Neuronal stem cell (in vitro differentiated cells): ENCODE measurements around the gene ARFRP1.
A peak's percentile ranks its signal among the peaks of the same experiment; 100 is the strongest.

Experiments
- DNase-seq: peaks from one replicate; pipeline ENCODE4 v3.0.0-alpha.2; 2013; ENCODE audit warnings: low spot score
- H2AFZ ChIP-seq: one replicate; pipeline ENCODE4 v1.6.1; 2013; ENCODE audit warnings: mild to moderate bottlenecking, low read length, inconsistent platforms
- H2AK5ac ChIP-seq: 2 replicates; pipeline ENCODE4 v1.6.1; 2013; ENCODE audit warnings: low read depth, mild to moderate bottlenecking, inconsistent platforms, low read length, moderate library complexity, mixed read lengths
- H2BK120ac ChIP-seq: 2 replicates; pipeline ENCODE4 v1.6.1; 2013; ENCODE audit warnings: low read depth, mild to moderate bottlenecking, inconsistent platforms, low read length, moderate library complexity, mixed read lengths
- H2BK12ac ChIP-seq: one replicate; pipeline ENCODE4 v1.6.1; 2013; ENCODE audit warnings: low read length, inconsistent platforms
- H2BK15ac ChIP-seq: 2 replicates; pipeline ENCODE4 v1.6.1; 2013; ENCODE audit warnings: mild to moderate bottlenecking, low read length, inconsistent platforms, mixed read lengths
- H2BK5ac ChIP-seq: one replicate; pipeline ENCODE4 v1.6.1; 2013; ENCODE audit warnings: inconsistent platforms, mild to moderate bottlenecking, low read length, moderate library complexity
- H3K14ac ChIP-seq: one replicate; pipeline ENCODE4 v1.6.1; 2013; ENCODE audit warnings: low read length, inconsistent platforms
- H3K18ac ChIP-seq: 2 replicates; pipeline ENCODE4 v1.6.1; 2013; ENCODE audit warnings: low read length, inconsistent platforms
- H3K23ac ChIP-seq: 2 replicates; pipeline ENCODE4 v1.6.1; 2013; ENCODE audit warnings: low read depth, mild to moderate bottlenecking, mixed read lengths, low read length, inconsistent platforms; ENCODE audit not compliant: poor library complexity
- H3K27ac ChIP-seq: replicated peaks from 3 replicates; pipeline ENCODE4 v1.5.1; 2013; ENCODE audit warnings: low read length, inconsistent platforms
- H3K27me3 ChIP-seq, 3 experiments: 2 replicates each; pipeline ENCODE4 v1.6.1; 2013; ENCODE audit warnings: low read length in 3 of 3, mild to moderate bottlenecking in 2 of 3, inconsistent platforms in 1 of 3, low read depth in 1 of 3, mixed read lengths in 1 of 3, moderate library complexity in 1 of 3; ENCODE audit not compliant: control insufficient read depth in 3 of 3, insufficient read depth in 3 of 3
- H3K36me3 ChIP-seq, 2 donors: replicated peaks in 1 of 2; 2 replicates each; pipeline ENCODE4 v1.6.1; 2013; ENCODE audit warnings: low read length in 2 of 2; ENCODE audit not compliant: control insufficient read depth in 2 of 2, insufficient read depth in 2 of 2
- H3K4ac ChIP-seq: 2 replicates; pipeline ENCODE4 v1.6.1; 2013; ENCODE audit warnings: inconsistent platforms, mild to moderate bottlenecking, low read length, moderate library complexity
- H3K4me1 ChIP-seq, 2 donors: 1 replicate in 1 of 2; 2 replicates in 1 of 2; pipeline ENCODE4 v1.6.1; 2013; ENCODE audit warnings: low read length in 2 of 2, low read depth in 1 of 2; ENCODE audit not compliant: control insufficient read depth in 2 of 2, insufficient read depth in 1 of 2
- H3K4me2 ChIP-seq: one replicate; pipeline ENCODE4 v1.6.1; 2013; ENCODE audit warnings: mild to moderate bottlenecking, low read length, inconsistent platforms; ENCODE audit not compliant: insufficient read depth, poor library complexity, severe bottlenecking
- H3K4me3 ChIP-seq, 2 donors: 2 replicates each; pipeline ENCODE4 v1.5.1; 2013; ENCODE audit warnings: low read length in 2 of 2, mild to moderate bottlenecking in 2 of 2, inconsistent platforms in 1 of 2, moderate library complexity in 1 of 2
- H3K79me1 ChIP-seq: one replicate; pipeline ENCODE4 v1.6.1; 2013; ENCODE audit warnings: low read depth, mild to moderate bottlenecking, inconsistent platforms, low read length, moderate library complexity
- H3K9ac ChIP-seq: one replicate; pipeline ENCODE4 v1.6.1; 2013; ENCODE audit warnings: mild to moderate bottlenecking, low read depth, low read length, inconsistent platforms; ENCODE audit not compliant: poor library complexity
- H3K9me3 ChIP-seq, 2 donors: replicated peaks in 1 of 2; 2 replicates each; pipeline versions ENCODE3 to v1.6.1; 2013; ENCODE audit warnings: low read length in 2 of 2, mild to moderate bottlenecking in 2 of 2, inconsistent platforms in 1 of 2, low read depth in 1 of 2, mixed read lengths in 1 of 2, moderate library complexity in 1 of 2; ENCODE audit not compliant: control insufficient read depth in 2 of 2, insufficient read depth in 1 of 2
- H4K8ac ChIP-seq: one replicate; pipeline ENCODE4 v1.6.1; 2013; ENCODE audit warnings: low read depth, mild to moderate bottlenecking, inconsistent platforms, low read length, moderate library complexity
- H4K91ac ChIP-seq: one replicate; pipeline ENCODE4 v1.6.1; 2013; ENCODE audit warnings: low read length, low read depth, mild to moderate bottlenecking, inconsistent platforms; ENCODE audit not compliant: poor library complexity
- WGBS, 2 donors: extraction: QIAGEN DNeasy Blood & Tissue Kit; methylation state at CpG; one replicate each; pipeline ENCODE4 v1.1.7; 2013; ENCODE audit warnings: missing lambda C conversion rate in 2 of 2, mixed read lengths in 1 of 2; ENCODE audit not compliant: insufficient read length in 2 of 2, insufficient replicate concordance in 1 of 2; ENCODE audit errors: extremely low coverage in 2 of 2; 5-methylcytosine and 5-hydroxymethylcytosine counted together

Gene ARFRP1

GRCh38 chr20:63706852-63707557 lies 771 bp downstream of the ARFRP1 start:
- DNase-seq = no peak
- H3K18ac ChIP-seq = peak overlapping the region; percentile 99
- WGBS, 2 donors = no CpG with 5 or more reads among the region's 56 CpGs

GRCh38 chr20:63706027-63706695 lies 1.6 kb downstream of the ARFRP1 start:
- Histone ChIP-seq H3K18ac (no peak overlapping the region), H4K8ac (no peak overlapping the region), H3K23ac (no peak overlapping the region), H3K27ac (no peak overlapping the region), H2BK5ac (no peak overlapping the region), H3K36me3 (peaks cover 35 to 60% of the 10 kb centered on the region in 2 donors), H2BK15ac (no peak overlapping the region), H3K4ac (no peak overlapping the region), H3K4me2 (no peak overlapping the region), H2BK12ac (no peak overlapping the region), H3K79me1 (peaks cover 28% of the 10 kb centered on the region), H3K9ac (no peak overlapping the region), H2AFZ (no peak overlapping the region), H3K9me3 (no peaks in the 10 kb centered on the region), H3K4me3 (peak overlapping the region in 1 of 2 donors; percentile 91), H3K14ac (no peak overlapping the region), H2AK5ac (no peak overlapping the region), H3K4me1 (peaks cover 12 to 13% of the 10 kb centered on the region in 2 donors), H4K91ac (no peak overlapping the region), H3K27me3 (no peaks in the 10 kb centered on the region), H2BK120ac (no peak overlapping the region)
- no peak for DNase-seq
- WGBS, 2 donors = no CpG with 5 or more reads among the region's 12 CpGs

More at GRCh38 chr20:63706852-63707557, 771 bp downstream of the ARFRP1 start:
- H4K8ac ChIP-seq = peak overlapping the region; percentile 72
- no peaks in the 10 kb centered on the region for H3K27me3 ChIP-seq
- H2BK15ac ChIP-seq = peak overlapping the region; percentile 64
- H3K36me3 ChIP-seq = peaks cover 37 to 68% of the 10 kb centered on the region in 2 donors
- H3K79me1 ChIP-seq = peaks cover 30% of the 10 kb centered on the region
- H3K27ac ChIP-seq = no peak overlapping the region
- peak overlapping the region; percentile 96 for H3K9ac ChIP-seq
- H3K23ac ChIP-seq = peak overlapping the region; percentile 99
- H2BK120ac ChIP-seq = peak overlapping the region; percentile 87
- peak overlapping the region; percentile 91 for H3K4me3 ChIP-seq
- peak overlapping the region; percentile 90 for H3K14ac ChIP-seq
- peak overlapping the region; percentile 91 for H2AFZ ChIP-seq
- peaks cover 12 to 13% of the 10 kb centered on the region in 2 donors for H3K4me1 ChIP-seq
- H4K91ac ChIP-seq = no peak overlapping the region
- peak overlapping the region; percentile 82 for H2BK5ac ChIP-seq
- H3K4me2 ChIP-seq = peak overlapping the region; percentile 94
- no peak overlapping the region for H3K4ac ChIP-seq
- peak overlapping the region; percentile 99 for H2AK5ac ChIP-seq
- peaks cover 0 to 5% of the 10 kb centered on the region in 2 donors for H3K9me3 ChIP-seq
- H2BK12ac ChIP-seq = no peak overlapping the region

GRCh38 chr20:63705232-63706026 lies 2.3 kb downstream of the ARFRP1 start:
- H3K79me1 ChIP-seq = peaks cover 27% of the 10 kb centered on the region
- no peak overlapping the region for H3K14ac ChIP-seq
- H2BK15ac ChIP-seq = no peak overlapping the region
- peaks cover 12 to 13% of the 10 kb centered on the region in 2 donors for H3K4me1 ChIP-seq
- no peak overlapping the region for H2BK12ac ChIP-seq
- DNase-seq = no peak
- H2BK120ac ChIP-seq = no peak overlapping the region
- peaks cover 33 to 53% of the 10 kb centered on the region in 2 donors for H3K36me3 ChIP-seq
- H3K23ac ChIP-seq = no peak overlapping the region
- H3K18ac ChIP-seq = no peak overlapping the region
- no CpG with 5 or more reads among the region's 8 CpGs for WGBS, 2 donors
- no peak overlapping the region for H3K27ac ChIP-seq
- H4K91ac ChIP-seq = no peak overlapping the region
- no peaks in the 10 kb centered on the region for H3K9me3 ChIP-seq
- no peak overlapping the region for H2AK5ac ChIP-seq
- no peak overlapping the region for H3K4me2 ChIP-seq
- H2AFZ ChIP-seq = no peak overlapping the region
- H2BK5ac ChIP-seq = no peak overlapping the region
- H3K27me3 ChIP-seq = no peaks in the 10 kb centered on the region
- H3K9ac ChIP-seq = no peak overlapping the region
- no peak overlapping the region for H4K8ac ChIP-seq
- H3K4me3 ChIP-seq = peak overlapping the region in 1 of 2 donors; percentile 91
- no peak overlapping the region for H3K4ac ChIP-seq
